B cell (primary cell): ENCODE results near the gene C6orf132.

Source experiments
- CTCF ChIP-seq: fragments of 200-600 bp; IDR thresholded peaks from one replicate; pipeline ENCODE4 v1.8.0; 2022; ENCODE audit warnings: antibody characterized with exemption, mild to moderate bottlenecking
- EZH2 ChIP-seq: IDR thresholded peaks from 2 replicates; pipeline ENCODE4 v1.6.1; 2012; ENCODE audit warnings: borderline replicate concordance, low read depth, mild to moderate bottlenecking, moderate library complexity, low read length; ENCODE audit not compliant: insufficient read depth, poor library complexity, severe bottlenecking

GRCh38 chr6:42105156-42105648 lies 37.2 kb downstream of the C6orf132 start:
- TF ChIP-seq EZH2 = no peak
- TF ChIP-seq CTCF = no peak
